ENCODE data around the gene DCLRE1B.

DNA sequence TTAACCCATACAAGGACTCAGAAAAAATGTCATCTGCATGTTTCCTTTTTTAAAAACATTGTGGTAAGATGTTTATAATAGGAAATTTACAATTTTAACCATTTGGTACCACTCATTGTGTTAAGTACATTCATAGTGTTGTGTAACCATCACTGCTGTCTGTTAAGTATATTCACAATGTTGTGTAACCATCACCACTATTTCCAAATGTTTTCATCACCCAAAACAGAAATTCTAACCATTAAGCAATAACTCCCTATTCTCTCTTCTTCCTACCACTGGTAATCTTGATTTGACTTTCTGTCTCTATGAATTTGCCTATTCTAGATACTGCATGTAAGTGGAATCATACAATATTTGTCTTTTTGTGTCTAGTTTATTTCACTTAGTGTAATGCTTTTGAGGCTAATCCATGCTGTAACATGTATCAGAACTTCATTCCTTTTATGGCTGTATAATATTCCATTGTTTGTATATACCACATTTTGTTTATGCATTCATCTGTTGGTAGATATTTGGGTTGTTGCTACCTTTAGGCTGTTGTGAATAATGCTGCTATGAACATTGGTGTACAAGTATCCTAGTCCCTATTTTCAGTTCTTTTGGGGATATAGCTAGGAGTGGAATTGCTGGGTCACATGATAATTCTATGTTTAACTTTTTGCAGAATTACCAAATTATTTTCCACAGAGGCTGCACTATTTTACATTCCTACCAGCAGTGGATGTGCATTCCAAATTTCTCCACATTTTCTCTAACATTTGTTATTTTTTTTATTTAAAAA lies 38.1 kb downstream of the DCLRE1B start:
- TF ChIP-seq CTCF (IDR thresholded peaks at IDR 0.05; ENCODE audit: low read depth, low read length, missing input control) (no peak), RAD21 (IDR thresholded peaks at IDR 0.05) (no peak), GABPA (IDR thresholded peaks at IDR 0.05 in 1 of 2, conservative IDR thresholded peaks at IDR 0.05 in 1 of 2) (no peak), MAX (IDR thresholded peaks at IDR 0.05) (no peak), ATF3 (IDR thresholded peaks at IDR 0.05) (no peak), ZBTB33 (IDR thresholded peaks at IDR 0.05) (no peak)
- TF ChIP-seq, protein P1, sequence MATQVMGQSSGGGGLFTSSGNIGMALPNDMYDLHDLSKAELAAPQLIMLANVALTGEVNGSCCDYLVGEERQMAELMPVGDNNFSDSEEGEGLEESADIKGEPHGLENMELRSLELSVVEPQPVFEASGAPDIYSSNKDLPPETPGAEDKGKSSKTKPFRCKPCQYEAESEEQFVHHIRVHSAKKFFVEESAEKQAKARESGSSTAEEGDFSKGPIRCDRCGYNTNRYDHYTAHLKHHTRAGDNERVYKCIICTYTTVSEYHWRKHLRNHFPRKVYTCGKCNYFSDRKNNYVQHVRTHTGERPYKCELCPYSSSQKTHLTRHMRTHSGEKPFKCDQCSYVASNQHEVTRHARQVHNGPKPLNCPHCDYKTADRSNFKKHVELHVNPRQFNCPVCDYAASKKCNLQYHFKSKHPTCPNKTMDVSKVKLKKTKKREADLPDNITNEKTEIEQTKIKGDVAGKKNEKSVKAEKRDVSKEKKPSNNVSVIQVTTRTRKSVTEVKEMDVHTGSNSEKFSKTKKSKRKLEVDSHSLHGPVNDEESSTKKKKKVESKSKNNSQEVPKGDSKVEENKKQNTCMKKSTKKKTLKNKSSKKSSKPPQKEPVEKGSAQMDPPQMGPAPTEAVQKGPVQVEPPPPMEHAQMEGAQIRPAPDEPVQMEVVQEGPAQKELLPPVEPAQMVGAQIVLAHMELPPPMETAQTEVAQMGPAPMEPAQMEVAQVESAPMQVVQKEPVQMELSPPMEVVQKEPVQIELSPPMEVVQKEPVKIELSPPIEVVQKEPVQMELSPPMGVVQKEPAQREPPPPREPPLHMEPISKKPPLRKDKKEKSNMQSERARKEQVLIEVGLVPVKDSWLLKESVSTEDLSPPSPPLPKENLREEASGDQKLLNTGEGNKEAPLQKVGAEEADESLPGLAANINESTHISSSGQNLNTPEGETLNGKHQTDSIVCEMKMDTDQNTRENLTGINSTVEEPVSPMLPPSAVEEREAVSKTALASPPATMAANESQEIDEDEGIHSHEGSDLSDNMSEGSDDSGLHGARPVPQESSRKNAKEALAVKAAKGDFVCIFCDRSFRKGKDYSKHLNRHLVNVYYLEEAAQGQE (IDR thresholded peaks at IDR 0.05), result no peak

Data from liver (tissue), 3 donors.